ENCODE data around the gene C19orf33.

GRCh38 chr19:38336638-38337359 is 32.7 kb downstream of the C19orf33 start:
- TF ChIP-seq CTCF (IDR thresholded peaks at IDR 0.05; ENCODE audit: low read depth, low read length) (no peak), POLR2A (IDR thresholded peaks at IDR 0.05; ENCODE audit: extremely low read depth, insufficient read length) (no peak)

Data from NB4 (cell line).